A549 (cell line): ENCODE results near the gene EPS8. TPM values are rescaled to one million over a fixed set of nuclear protein-coding genes. Genes with fewer than 3 reads are reported as not detected.

Experiments
- ATAC-seq, 2 experiments: fragments of 200-7000 bp in 1 of 2; fragments of >200 bp in 1 of 2; cut with Nextera tagmentation in 1 of 2; cut with Tn5 transposase in 1 of 2; 3 replicates each; pipeline versions ENCODE4 v1.8.0 to v1.9.1; 2018 to 2020; ENCODE audit warnings: mild to moderate bottlenecking in 1 of 2, moderate library complexity in 1 of 2
- CTCF ChIA-PET: fragments of 300-600 bp; sonication (Branson Sonifier 250); formaldehyde crosslinking; extraction: SDS; loops from one replicate; lab custom pipeline; 2021; ENCODE audit warnings: antibody characterized with exemption, inconsistent platforms; lab: Yijun Ruan, JAX
- POLR2A ChIA-PET: fragments of 350-600 bp; formaldehyde crosslinking; extraction: SDS; loops from one replicate; lab custom pipeline; 2021; ENCODE audit warnings: antibody characterized with exemption, inconsistent platforms; lab: Yijun Ruan, JAX
- DNase-seq, 2 experiments: peaks; one replicate each; pipeline versions ENCODE4 v3.0.0 to v3.0.0-alpha.2; 2011 to 2016; ENCODE audit warnings: low read depth in 1 of 2, low spot score in 1 of 2
- FAIRE-seq: peaks from 2 replicates; lab custom pipeline; 2011; peaks lifted over from hg19 to GRCh38; lab: Jason Lieb, UNC
- H3K27ac ChIP-seq, 2 experiments: fragments of >200 bp; sonication (Bioruptor Twin); formaldehyde crosslinking; 3 replicates each; pipeline ENCODE4 v1.5.1; 2016 to 2017
- H3K4me1 ChIP-seq: fragments of >200 bp; sonication (Bioruptor Twin); formaldehyde crosslinking; 3 replicates; pipeline ENCODE4 v1.6.1; 2016
- H3K4me2 ChIP-seq: fragments of >200 bp; sonication (Bioruptor Twin); formaldehyde crosslinking; 3 replicates; pipeline ENCODE4 v1.6.1; 2016
- H3K4me3 ChIP-seq: fragments of >200 bp; sonication (Bioruptor Twin); formaldehyde crosslinking; 3 replicates; pipeline ENCODE4 v1.5.1; 2016
- H3K9me3 ChIP-seq: fragments of >200 bp; sonication (Bioruptor Twin); formaldehyde crosslinking; 3 replicates; pipeline ENCODE4 v1.6.1; 2016
- CBX2 ChIP-seq: fragments of 200-600 bp; sonication (generic); IDR thresholded peaks from 2 replicates; pipeline ENCODE4 v1.6.1; 2016; ENCODE audit warnings: low read depth, mild to moderate bottlenecking, borderline replicate concordance
- EHF ChIP-seq: fragments of 250-450 bp; sonication (Bioruptor Pico); IDR thresholded peaks from 2 replicates; pipeline ENCODE4 v1.5.0; 2020; ENCODE audit warnings: mild to moderate bottlenecking
- EP300 ChIP-seq, 2 experiments: fragments of >200 bp; sonication (Bioruptor Twin); formaldehyde crosslinking; IDR thresholded peaks; 2 replicates in 1 of 2; 3 replicates in 1 of 2; pipeline ENCODE4 v1.6.1; 2016 to 2017
- ESRRA ChIP-seq: fragments of 150-350 bp; IDR thresholded peaks from 2 replicates; pipeline ENCODE4 v1.6.1; 2014; ENCODE audit warnings: mild to moderate bottlenecking, low read length, borderline replicate concordance
- FOSB ChIP-seq: fragments of 250-450 bp; sonication (Bioruptor Pico); IDR thresholded peaks from 2 replicates; pipeline ENCODE4 v1.5.0; 2020; ENCODE audit warnings: mild to moderate bottlenecking, moderate library complexity
- GATA3 ChIP-seq: IDR thresholded peaks from 2 replicates; pipeline ENCODE4 v1.6.1; 2012; ENCODE audit warnings: borderline replicate concordance
- HEYL ChIP-seq: fragments of 250-450 bp; sonication (Bioruptor Pico); IDR thresholded peaks from 2 replicates; pipeline ENCODE4 v1.8.0; 2021; ENCODE audit warnings: mild to moderate bottlenecking, moderate library complexity
- HOXB5 ChIP-seq: fragments of 250-450 bp; sonication (Bioruptor Pico); IDR thresholded peaks from 2 replicates; pipeline ENCODE4 v1.5.0; 2020; ENCODE audit warnings: mild to moderate bottlenecking, moderate library complexity
- JUN ChIP-seq, 2 experiments: fragments of >200 bp; sonication (Bioruptor Twin); formaldehyde crosslinking; IDR thresholded peaks; 2 replicates in 1 of 2; 3 replicates in 1 of 2; pipeline ENCODE4 v1.6.1; 2016 to 2017
- JUNB ChIP-seq: fragments of >200 bp; sonication (Bioruptor Twin); formaldehyde crosslinking; IDR thresholded peaks from 2 replicates; pipeline ENCODE4 v1.6.1; 2016
- KDM1A ChIP-seq: fragments of 200-600 bp; sonication (generic); IDR thresholded peaks from 2 replicates; pipeline ENCODE4 v1.6.1; 2016; ENCODE audit warnings: low read depth, mild to moderate bottlenecking
- MAFK ChIP-seq: fragments of 450-650 bp; IDR thresholded peaks from 2 replicates; pipeline ENCODE4 v1.6.1; 2014; ENCODE audit not compliant: partially characterized antibody
- MYC ChIP-seq: IDR thresholded peaks from 2 replicates; pipeline ENCODE4 v1.6.1; 2012; ENCODE audit warnings: mild to moderate bottlenecking, inconsistent platforms, low read length, improper control_type of control experiment, borderline replicate concordance
- NPAS2 ChIP-seq: fragments of 250-450 bp; sonication (Bioruptor Pico); IDR thresholded peaks from 2 replicates; pipeline ENCODE4 v1.8.0; 2022; ENCODE audit warnings: mild to moderate bottlenecking, moderate library complexity, borderline replicate concordance
- NR3C1 ChIP-seq: fragments of >200 bp; sonication (Bioruptor Twin); formaldehyde crosslinking; IDR thresholded peaks from 3 replicates; pipeline ENCODE4 v1.6.1; 2017
- RAD21 ChIP-seq, 2 experiments: fragments of >200 bp in 1 of 2; sonication (Bioruptor Twin) in 1 of 2; formaldehyde crosslinking in 1 of 2; IDR thresholded peaks in 1 of 2; conservative IDR thresholded peaks in 1 of 2; 2 replicates in 1 of 2; 3 replicates in 1 of 2; pipeline ENCODE4 v1.6.1; 2012 to 2018; ENCODE audit warnings: inconsistent platforms in 1 of 2
- RCOR1 ChIP-seq: fragments of 150-350 bp; IDR thresholded peaks from 2 replicates; pipeline ENCODE4 v1.6.1; 2014; ENCODE audit warnings: antibody characterized with exemption, low read length, low read depth
- RFX5 ChIP-seq: fragments of 450-650 bp; IDR thresholded peaks from 2 replicates; pipeline ENCODE4 v1.7.1; 2014; ENCODE audit warnings: antibody characterized with exemption, mild to moderate bottlenecking, moderate library complexity
- RNF2 ChIP-seq: fragments of 200-600 bp; sonication (generic); IDR thresholded peaks from 2 replicates; pipeline ENCODE4 v1.6.1; 2016; ENCODE audit warnings: low read depth, mild to moderate bottlenecking, antibody characterized with exemption, moderate library complexity, borderline replicate concordance
- SMC3 ChIP-seq: fragments of >200 bp; sonication (Bioruptor Twin); formaldehyde crosslinking; IDR thresholded peaks from 3 replicates; pipeline ENCODE4 v1.6.1; 2018; ENCODE audit warnings: inconsistent platforms
- TFCP2L1 ChIP-seq: fragments of 250-450 bp; sonication (Bioruptor Pico); IDR thresholded peaks from 2 replicates; pipeline ENCODE4 v1.5.0; 2021; ENCODE audit warnings: mild to moderate bottlenecking
- TP53 ChIP-seq: fragments of 250-450 bp; sonication (Bioruptor Pico); IDR thresholded peaks from 2 replicates; pipeline ENCODE4 v1.5.0; 2021; ENCODE audit warnings: mild to moderate bottlenecking, moderate library complexity
- ZFP36 ChIP-seq: fragments of 450-650 bp; IDR thresholded peaks from 2 replicates; pipeline ENCODE4 v1.6.1; 2014; ENCODE audit warnings: borderline replicate concordance; ENCODE audit not compliant: partially characterized antibody
- ZNF302 ChIP-seq: fragments of 250-450 bp; sonication (Bioruptor Pico); IDR thresholded peaks from 2 replicates; pipeline ENCODE4 v1.9.0; 2021; ENCODE audit warnings: inconsistent platforms, mild to moderate bottlenecking, moderate library complexity
- WGBS: methylation state at CpG from one replicate; pipeline ENCODE4 v1.1.6; 2017; ENCODE audit errors: missing lambda C conversion rate; 5-methylcytosine and 5-hydroxymethylcytosine counted together
- polyA plus RNA-seq, 4 experiments: library from polyadenylated mRNA; depleted of rRNA in 3 of 4; stranded (reverse); fragments of >200 nt; fragmentation: RNase III in 1 of 4; extraction: RNeasy Plus Mini Kit Qiagen cat#74134 plus additional on column Dnase treatment in 1 of 4; gene quantifications; 2 replicates in 3 of 4; 3 replicates in 1 of 4; pipeline ENCODE4 v1.2.3, GENCODE V29; 2011 to 2017
- TF ChIP-seq, protein P1 (sequence below): fragments of 150-350 bp; IDR thresholded peaks from 2 replicates; pipeline ENCODE4 v1.6.1; 2014; ENCODE audit warnings: low read depth, mild to moderate bottlenecking, low read length
- TF ChIP-seq, protein P2 (sequence below): fragments of >200 bp; sonication (Bioruptor Twin); formaldehyde crosslinking; IDR thresholded peaks from 3 replicates; pipeline ENCODE4 v1.6.1; 2016
- TF ChIP-seq, protein P3 (sequence below): fragments of >200 bp; sonication (Bioruptor Twin); formaldehyde crosslinking; IDR thresholded peaks from 3 replicates; pipeline ENCODE4 v1.5.1; 2016
- TF ChIP-seq, protein P4 (sequence below): IDR thresholded peaks from 2 replicates; pipeline ENCODE4 v1.6.1; 2012; ENCODE audit warnings: low read depth, borderline replicate concordance

The EPS8 gene
- polyA plus RNA-seq, 2 of the 4 experiments (the other 2 are of a cell fraction): 25.1 to 101 TPM

DNA sequence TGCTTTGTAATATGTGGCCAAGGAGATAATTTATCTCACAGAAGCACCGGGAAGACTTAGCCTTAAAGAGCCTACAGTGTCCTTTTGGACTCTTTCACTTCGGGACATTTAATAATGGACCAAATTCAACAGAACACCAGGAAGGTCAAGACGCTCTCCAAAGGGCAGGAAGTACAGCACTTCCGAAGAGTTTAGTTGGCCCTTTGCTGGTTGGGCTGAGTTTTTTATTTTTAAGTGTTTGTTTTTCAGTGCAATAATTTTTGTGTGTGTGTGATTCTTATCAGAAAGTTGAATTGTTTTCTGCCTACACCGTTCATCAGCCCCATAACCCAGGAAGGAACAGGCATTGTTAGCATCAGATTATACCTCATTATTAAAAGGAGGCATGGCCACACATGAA, 193.0 kb downstream of the EPS8 start:
- Histone ChIP-seq H3K27ac (peak overlapping the region; percentile 7 to 8; a peak in 1 of 6 replicates), H3K4me2 (no peak overlapping the region), H3K4me1 (peaks cover 35% of the 10 kb centered on the region), H3K4me3 (no peak overlapping the region), H3K9me3 (no peaks in the 10 kb centered on the region)
- FAIRE-seq: no peak
- TF ChIP-seq SMC3 (no peak), MAFK (no peak), EHF (CRISPR knock-in tag) (no peak), MYC (no peak), EP300 (IDR thresholded peaks at IDR 0.05) (no peak), NR3C1 (no peak), RNF2 (no peak), TP53 (CRISPR knock-in tag) (no peak), ESRRA (no peak), TFCP2L1 (CRISPR knock-in tag) (no peak), NPAS2 (no peak), FOSB (no peak), KDM1A (no peak), JUN (IDR thresholded peaks at IDR 0.05) (no peak), RCOR1 (no peak), CBX2 (no peak), ZFP36 (no peak)
- TF ChIP-seq, protein P1, sequence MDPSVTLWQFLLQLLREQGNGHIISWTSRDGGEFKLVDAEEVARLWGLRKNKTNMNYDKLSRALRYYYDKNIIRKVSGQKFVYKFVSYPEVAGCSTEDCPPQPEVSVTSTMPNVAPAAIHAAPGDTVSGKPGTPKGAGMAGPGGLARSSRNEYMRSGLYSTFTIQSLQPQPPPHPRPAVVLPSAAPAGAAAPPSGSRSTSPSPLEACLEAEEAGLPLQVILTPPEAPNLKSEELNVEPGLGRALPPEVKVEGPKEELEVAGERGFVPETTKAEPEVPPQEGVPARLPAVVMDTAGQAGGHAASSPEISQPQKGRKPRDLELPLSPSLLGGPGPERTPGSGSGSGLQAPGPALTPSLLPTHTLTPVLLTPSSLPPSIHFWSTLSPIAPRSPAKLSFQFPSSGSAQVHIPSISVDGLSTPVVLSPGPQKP: no peak
- TF ChIP-seq, protein P2, sequence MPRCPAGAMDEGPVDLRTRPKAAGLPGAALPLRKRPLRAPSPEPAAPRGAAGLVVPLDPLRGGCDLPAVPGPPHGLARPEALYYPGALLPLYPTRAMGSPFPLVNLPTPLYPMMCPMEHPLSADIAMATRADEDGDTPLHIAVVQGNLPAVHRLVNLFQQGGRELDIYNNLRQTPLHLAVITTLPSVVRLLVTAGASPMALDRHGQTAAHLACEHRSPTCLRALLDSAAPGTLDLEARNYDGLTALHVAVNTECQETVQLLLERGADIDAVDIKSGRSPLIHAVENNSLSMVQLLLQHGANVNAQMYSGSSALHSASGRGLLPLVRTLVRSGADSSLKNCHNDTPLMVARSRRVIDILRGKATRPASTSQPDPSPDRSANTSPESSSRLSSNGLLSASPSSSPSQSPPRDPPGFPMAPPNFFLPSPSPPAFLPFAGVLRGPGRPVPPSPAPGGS: no peak
- CTCF ChIA-PET: interaction anchor here (1.1 to 1.2 kb wide), 2 partner anchors 12 to 193 kb away, joined by 3 to 4 read pairs; partner anchors contain the start of gene EPS8
- POLR2A ChIA-PET: no interaction called here
- 65% methylated on average over 5 of the region's 5 CpGs for WGBS
- no peak for ATAC-seq
- DNase-seq: no peak

DNA sequence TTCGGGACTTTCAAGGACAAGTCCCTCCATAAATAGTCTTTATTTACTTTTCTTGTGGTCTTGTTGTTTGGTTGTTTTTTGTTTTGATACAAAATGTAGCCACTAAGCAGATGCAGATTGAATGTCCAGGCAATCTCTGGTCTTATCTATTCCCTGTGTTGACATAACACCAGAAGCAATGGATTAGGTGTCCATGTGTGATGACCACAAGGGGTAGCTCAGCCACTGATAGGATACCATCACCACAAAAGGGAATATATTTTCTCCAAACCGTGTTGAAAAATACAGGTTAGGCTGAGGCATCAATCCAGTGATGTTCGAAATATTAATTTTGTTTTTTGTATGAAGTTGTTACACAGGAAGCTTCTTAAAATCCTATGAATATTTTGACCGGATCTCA, 196.3 kb downstream of the EPS8 start:
- CTCF ChIA-PET: interaction anchor here (0.8 to 13.2 kb wide), 5 partner anchors 12 to 297 kb away, joined by 3 to 296 read pairs (median 4); no protein-coding TSS in a partner anchor
- no peak overlapping the region for H3K4me2 ChIP-seq
- POLR2A ChIA-PET: no interaction called here
- no peaks in the 10 kb centered on the region for H3K9me3 ChIP-seq
- no peak overlapping the region for H3K4me3 ChIP-seq
- FAIRE-seq (peak; percentile 56), DNase-seq (peak in 1 of 2 experiments; percentile 62), ATAC-seq (peak in 1 of 2 experiments; percentile 61; a peak in 2 of 6 replicates)
- peaks cover 15% of the 10 kb centered on the region; the same call in 1 of the 3 replicates for H3K4me1 ChIP-seq
- peak overlapping the region; percentile 11 to 25; a peak in 2 of 6 replicates for H3K27ac ChIP-seq
- TF ChIP-seq ZNF302 (CRISPR knock-in tag) (no peak), SMC3 (peak; percentile 63), TFCP2L1 (CRISPR knock-in tag) (no peak), HEYL (no peak), GATA3 (0 out of 2 replicates have a peak, but pooled peaks have one; percentile 17), MAFK (no peak), JUNB (no peak), RNF2 (no peak), HOXB5 (CRISPR knock-in tag) (no peak), RFX5 (no peak), RAD21 (conservative IDR thresholded peaks at IDR 0.05 in 1 of 2, IDR thresholded peaks at IDR 0.05 in 1 of 2) (peak; percentile 62 to 69)
- TF ChIP-seq, protein P3, sequence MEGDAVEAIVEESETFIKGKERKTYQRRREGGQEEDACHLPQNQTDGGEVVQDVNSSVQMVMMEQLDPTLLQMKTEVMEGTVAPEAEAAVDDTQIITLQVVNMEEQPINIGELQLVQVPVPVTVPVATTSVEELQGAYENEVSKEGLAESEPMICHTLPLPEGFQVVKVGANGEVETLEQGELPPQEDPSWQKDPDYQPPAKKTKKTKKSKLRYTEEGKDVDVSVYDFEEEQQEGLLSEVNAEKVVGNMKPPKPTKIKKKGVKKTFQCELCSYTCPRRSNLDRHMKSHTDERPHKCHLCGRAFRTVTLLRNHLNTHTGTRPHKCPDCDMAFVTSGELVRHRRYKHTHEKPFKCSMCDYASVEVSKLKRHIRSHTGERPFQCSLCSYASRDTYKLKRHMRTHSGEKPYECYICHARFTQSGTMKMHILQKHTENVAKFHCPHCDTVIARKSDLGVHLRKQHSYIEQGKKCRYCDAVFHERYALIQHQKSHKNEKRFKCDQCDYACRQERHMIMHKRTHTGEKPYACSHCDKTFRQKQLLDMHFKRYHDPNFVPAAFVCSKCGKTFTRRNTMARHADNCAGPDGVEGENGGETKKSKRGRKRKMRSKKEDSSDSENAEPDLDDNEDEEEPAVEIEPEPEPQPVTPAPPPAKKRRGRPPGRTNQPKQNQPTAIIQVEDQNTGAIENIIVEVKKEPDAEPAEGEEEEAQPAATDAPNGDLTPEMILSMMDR: peak; percentile 30
- TF ChIP-seq, protein P4, sequence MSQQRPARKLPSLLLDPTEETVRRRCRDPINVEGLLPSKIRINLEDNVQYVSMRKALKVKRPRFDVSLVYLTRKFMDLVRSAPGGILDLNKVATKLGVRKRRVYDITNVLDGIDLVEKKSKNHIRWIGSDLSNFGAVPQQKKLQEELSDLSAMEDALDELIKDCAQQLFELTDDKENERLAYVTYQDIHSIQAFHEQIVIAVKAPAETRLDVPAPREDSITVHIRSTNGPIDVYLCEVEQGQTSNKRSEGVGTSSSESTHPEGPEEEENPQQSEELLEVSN: no peak
- TF ChIP-seq, protein P1: no peak
- WGBS: 61% methylated on average over 4 of the region's 4 CpGs
